ENCODE measurements around the gene LCN12.

The LCN12 gene

GRCh38 chr9:136927343-136928271 lies 24.5 kb upstream of the LCN12 start:
- DNase-seq = no peak

- no peak for DNase-seq
Measured at GRCh38 chr9:136928591-136928990, 23.5 kb upstream of the LCN12 start.

DNA sequence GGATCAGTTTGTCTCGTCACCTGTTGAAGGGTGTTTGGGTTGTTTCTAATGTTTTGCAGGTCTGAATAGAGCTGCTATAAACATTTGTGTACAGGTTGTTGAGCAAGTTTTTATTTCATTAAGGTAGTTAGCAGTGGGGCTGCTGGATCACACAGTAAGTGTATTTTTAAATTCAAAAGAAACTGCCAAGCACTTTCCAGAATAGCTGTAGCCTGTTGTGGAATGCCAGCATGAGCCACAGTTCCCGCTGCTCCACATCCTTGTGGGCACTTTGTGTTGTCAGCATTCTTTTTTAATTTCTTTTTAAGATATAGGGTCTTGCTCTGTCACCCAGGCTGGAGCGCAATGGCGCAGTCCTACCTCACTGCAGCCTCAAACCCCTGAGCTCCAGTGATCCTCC lies 22.1 kb upstream of the LCN12 start:
- DNase-seq = no peak

DNA sequence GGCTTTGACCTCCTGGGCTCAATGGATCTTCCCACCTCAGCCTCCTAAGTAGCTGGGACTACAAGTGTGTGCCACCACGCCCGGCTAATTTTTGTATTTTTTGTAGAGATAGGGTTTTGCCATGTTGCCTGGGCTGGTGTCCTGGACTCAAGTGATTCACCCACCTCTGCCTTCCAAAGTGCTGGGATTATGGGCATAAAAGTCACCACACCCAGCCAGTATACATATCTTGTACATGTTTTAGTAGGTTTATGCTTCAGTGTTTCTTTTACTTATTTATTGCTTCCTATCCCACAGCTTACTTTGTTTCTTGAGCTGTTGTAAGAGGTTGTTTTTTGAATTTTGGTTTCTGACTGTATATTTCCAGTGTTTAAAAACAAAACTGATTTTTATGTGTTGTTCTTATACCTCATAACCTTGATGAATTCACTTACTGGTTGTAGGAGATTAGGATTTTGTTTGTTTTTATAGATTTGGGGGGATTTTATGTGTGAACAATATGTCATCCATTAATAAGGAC lies 20.4 kb upstream of the LCN12 start:
- DNase-seq = no peak

DNA sequence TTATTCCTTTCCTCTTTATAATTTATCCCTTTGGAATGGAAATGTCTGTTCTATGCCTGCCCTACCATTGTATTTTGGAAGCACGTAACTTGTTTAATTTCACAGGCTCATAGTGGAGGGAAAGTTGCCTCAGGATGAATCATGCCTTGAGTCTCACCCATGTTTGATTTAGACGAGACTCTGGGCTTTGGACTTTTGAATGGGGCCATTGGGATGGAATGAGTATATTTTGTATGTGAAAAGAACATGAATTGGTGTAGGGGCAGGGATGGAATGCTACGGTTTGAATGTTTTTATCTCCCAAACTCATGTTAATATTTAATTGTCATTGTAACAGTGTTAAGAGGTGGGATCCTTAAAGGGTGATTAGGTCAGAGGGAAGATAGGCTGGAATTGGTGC lies 17.8 kb upstream of the LCN12 start:
- no peak for DNase-seq

DNA sequence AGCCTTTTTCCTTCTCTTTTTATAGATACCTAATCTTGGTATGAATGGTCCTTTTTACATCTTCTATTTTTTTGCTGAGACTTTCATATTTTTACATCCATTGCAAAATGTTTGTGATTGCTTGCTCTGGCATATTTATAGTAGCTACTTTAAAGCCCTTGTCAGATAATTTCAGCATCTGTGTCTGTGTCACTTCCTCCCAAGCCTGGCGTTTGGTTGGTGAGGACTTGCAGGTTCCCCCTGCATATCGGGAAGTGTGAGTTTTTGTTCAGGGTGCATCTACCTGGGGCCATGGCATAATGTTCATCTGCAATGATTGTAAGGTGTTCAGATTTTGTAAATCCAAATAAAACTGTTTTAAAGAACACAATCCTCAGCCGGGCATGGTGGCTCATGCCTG lies 16.4 kb upstream of the LCN12 start:
- DNase-seq = no peak

DNA sequence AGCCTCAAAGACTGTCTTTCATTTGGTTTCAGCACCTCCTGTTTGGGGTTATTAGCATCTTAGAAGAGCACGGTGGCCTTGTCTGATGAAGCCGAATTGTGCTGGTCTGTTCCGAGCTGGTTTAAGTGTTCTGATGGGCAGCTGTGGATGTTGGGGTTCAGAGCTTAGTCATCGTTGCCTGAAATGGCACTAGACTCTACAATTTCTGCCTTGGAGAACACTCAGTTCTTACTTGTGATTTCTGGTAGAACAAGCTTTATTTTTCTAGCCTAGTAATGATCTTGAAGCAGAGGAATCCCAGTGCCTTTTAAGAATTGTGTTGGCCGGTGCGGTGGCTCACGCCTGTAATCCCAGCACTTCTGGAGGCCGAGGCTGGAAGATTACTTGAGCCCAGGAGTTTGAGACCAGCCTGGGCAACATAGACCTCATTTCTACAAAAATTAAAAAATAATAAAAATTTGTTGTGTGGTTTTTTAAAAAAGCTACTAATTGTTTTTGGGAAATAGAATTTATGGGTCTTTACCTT lies 15.4 kb upstream of the LCN12 start:
- no peak for DNase-seq

GRCh38 chr9:136937186-136938001 lies 14.7 kb upstream of the LCN12 start:
- no peak for DNase-seq

DNA sequence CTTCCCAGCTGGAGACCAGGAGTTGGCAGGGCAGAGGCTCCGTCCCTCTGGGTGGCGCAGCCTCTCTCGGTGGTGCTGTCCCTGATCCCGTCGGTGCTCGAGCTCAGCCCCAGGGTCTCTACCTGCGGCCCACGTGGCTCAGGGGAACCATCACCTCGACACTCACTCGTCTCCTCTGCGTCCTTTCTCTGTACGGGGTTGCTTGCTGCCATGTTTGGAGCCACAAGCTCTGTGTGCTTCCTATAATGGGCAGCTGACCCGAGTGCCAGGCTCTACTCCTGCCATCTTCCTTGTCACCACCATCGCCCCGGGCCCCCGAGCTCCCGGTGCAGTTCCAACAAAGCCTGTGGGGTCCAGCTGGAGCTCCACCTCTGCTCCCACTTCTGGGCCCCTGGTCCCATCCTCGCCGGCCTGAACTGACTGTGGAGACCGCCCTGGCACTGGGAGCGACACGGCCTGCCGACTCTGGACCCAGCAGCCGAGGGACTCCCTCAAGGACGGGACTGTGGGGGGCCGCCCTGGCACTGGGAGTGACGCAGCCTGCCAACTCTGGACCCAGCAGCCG lies 12.6 kb upstream of the LCN12 start:
- DNase-seq = no peak

DNA sequence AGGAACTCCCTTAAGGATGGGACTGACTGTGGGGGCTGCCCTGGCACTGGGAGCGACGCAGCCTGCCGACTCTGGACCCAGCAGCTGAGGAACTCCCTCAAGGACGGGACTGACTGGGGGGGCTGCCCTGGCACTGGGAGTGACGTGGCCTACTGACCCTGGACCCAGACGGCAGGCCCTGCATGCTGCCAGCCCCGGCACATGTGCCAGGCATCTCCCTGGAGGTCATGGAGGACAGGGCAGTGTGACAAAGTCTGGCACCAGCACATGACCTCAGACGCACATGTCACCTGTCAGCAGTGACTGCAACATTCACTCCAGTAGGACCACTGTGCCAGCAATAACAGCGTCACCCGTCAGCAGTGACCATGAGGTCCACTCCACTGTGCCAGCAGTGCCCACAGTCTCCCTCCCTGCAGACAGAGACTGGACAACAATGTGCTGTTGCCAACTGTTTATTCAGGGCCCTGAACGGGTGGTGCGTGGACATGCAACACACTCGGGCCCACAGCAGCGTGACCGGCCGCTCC lies 12.0 kb upstream of the LCN12 start:
- no peak for DNase-seq

GRCh38 chr9:136940526-136941230 lies 11.4 kb upstream of the LCN12 start:
- no peak for DNase-seq

DNA sequence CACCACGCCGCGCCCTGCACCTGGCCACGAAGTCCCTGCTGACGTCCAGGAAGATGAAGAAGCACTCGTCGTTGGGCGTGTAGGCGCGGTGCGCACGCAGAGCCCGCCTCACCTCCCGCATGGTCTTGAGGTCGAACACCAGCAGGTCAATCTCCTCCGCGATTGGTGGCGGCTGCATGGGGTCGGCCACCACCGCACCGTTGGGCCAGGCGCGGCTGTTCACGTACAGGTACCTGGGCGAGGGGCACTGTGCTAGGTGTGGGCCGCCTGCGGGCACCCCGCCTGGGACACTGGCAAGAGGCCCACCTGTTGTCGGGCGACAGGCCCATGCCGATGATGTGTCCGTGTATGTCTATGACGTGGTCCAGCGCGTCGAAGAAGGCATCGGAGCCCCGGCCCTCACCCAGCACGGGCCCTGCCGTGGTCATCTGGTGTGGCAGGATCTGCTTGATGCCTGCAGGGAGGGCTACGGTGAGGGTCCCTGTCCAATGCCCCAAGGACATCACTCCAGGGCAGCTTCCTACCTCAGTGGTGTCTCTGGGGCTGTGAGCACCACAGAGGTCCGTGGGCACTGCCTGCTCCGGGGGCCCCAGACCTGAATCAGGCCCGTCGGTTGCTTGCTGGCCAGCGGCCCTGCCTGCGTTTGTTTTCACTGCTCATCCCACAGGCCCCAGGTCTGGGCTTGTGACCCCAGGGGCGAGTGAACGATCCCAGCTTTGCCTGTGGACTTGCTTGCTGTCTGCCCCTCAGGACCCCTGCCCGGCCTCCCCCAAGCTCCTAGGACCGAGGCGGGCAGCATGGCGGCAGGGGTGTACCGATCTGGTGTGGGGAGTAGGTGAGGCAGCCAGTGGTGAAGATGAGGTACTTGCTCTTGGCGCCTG lies 10.6 kb upstream of the LCN12 start:
- DNase-seq = no peak

DNA sequence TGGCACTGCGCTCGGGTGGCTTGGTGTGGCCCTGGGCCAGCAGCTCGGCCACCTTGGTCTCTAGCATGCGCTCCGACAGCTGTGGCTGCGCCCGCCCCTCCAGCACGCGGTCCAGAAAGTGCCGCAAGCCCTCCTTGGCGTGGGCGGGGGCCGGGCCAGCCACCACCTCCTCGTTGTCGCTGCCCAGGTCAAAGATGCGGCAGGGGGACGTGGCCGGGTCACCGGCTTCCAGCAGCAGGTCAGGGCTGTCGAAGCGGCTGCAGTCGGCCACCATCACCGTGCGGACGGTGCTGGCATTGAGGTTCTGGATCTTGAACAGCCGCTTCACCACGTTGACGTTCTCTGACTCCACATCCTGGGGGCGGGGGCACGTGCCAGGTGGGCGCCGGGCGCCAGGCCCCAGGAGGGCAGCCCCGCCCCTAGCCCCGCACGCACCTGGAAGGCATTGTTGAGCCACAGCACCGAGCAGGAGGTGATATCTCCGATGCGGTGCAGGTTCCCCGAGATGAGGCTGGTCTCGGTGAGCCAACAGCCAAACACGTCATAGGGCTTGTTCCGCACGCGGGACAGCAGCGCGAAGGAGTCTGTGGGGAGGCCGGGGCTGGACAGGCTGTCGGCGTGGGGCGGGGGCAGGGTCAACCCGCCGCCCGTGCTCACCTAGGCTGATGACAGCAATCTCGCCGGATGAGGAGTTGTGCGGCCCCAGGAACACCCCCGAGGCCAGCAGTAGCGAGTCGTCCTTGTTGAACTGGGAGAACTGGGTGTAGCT lies 9.8 kb upstream of the LCN12 start:
- DNase-seq = no peak

- no peak for DNase-seq
Measured at GRCh38 chr9:136942881-136943230, 9.2 kb upstream of the LCN12 start.

- peak in 4 of 6 experiments; percentile 25 to 54 (median 35) for DNase-seq
Measured at GRCh38 chr9:136943291-136944211, 8.5 kb upstream of the LCN12 start.

DNA sequence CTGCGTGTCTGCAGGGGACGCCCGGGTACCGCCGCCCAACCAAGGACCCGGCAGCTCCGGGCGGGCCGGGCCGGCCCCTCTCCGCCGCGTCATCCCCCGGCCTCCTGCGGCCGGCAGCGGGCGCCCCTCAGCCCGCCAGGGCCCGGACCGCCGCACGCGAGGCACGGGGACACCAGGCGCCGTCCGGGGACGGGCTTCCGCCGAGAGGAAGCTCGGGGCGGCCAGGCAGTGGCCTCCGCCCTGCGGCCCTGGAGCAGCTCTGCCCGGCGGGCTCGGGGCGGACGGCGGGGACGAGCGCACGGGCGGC lies 7.9 kb upstream of the LCN12 start:
- no peak for DNase-seq

GRCh38 chr9:136944519-136945332 lies 7.3 kb upstream of the LCN12 start, which contains the start of the genes C8G and FBXW5:
Gene C8G (plus strand): TSS chr9:136945243. CDS start chr9:136945321, 78 bp downstream.
Gene FBXW5 (minus strand): TSS chr9:136944738. CDS start chr9:136944083, 655 bp downstream.
- DNase-seq = peak; percentile 88 to 96 (median 90)
